D721Med (cell line): ENCODE measurements around the gene RNF152.

Source experiments
- DNase-seq: peaks from one replicate; pipeline ENCODE4 v3.0.0; 2011; ENCODE audit warnings: low spot score; ENCODE audit not compliant: insufficient read length
- FAIRE-seq: peaks from 2 replicates; lab custom pipeline; 2011; peaks lifted over from hg19 to GRCh38; lab: Jason Lieb, UNC
- TF ChIP-seq, protein P1 (sequence below): IDR thresholded peaks from 2 replicates; pipeline ENCODE4 v1.5.1; 2012; ENCODE audit warnings: mild to moderate bottlenecking, control low read depth; ENCODE audit not compliant: insufficient read depth; ENCODE audit errors: missing control alignments

Gene RNF152

DNA sequence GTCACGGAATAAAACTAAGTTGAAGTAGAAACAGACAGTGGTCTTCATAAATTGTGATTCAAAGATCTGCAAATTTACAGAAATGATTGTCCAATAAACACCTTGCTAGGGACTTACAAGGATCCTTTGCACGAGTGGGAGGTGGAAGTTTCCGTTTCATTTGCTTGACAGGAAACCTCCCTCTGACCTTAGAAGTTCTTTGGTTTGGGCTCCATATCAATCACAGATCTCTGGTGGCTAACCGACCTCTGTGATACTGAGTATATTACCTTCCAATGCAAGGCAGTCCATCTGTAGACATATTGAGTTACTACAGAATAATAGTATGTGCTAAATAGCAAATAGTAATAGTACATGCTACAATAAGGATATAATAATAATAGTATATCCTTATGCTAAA, 33.7 kb upstream of the RNF152 start:
- no peak for FAIRE-seq

DNA sequence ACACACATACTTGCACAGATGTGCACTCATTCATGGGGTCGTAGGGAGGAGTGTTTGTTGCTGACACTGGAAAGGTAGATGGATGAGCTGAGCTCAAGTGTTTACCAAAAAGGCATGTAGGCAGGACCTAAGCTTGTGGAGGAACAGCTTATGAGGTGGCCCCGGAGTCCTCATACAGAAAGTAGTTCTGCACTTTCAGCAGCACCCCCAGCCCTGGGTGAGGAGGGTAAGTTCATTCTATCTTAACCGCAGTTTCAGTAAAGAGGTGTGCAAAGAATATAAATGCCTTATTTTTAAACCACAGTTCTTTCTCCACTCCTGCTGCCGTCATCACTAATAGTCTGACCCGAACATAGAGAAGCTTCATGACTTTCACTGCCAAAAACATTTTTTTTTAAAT, 31.7 kb upstream of the RNF152 start:
- TF ChIP-seq, protein P1, sequence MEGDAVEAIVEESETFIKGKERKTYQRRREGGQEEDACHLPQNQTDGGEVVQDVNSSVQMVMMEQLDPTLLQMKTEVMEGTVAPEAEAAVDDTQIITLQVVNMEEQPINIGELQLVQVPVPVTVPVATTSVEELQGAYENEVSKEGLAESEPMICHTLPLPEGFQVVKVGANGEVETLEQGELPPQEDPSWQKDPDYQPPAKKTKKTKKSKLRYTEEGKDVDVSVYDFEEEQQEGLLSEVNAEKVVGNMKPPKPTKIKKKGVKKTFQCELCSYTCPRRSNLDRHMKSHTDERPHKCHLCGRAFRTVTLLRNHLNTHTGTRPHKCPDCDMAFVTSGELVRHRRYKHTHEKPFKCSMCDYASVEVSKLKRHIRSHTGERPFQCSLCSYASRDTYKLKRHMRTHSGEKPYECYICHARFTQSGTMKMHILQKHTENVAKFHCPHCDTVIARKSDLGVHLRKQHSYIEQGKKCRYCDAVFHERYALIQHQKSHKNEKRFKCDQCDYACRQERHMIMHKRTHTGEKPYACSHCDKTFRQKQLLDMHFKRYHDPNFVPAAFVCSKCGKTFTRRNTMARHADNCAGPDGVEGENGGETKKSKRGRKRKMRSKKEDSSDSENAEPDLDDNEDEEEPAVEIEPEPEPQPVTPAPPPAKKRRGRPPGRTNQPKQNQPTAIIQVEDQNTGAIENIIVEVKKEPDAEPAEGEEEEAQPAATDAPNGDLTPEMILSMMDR: no peak
- FAIRE-seq (peak; percentile 72), DNase-seq (no peak)

More for the DNA sequence above, 33.7 kb upstream of the RNF152 start:
- TF ChIP-seq, protein P1: no peak
- DNase-seq: no peak

DNA sequence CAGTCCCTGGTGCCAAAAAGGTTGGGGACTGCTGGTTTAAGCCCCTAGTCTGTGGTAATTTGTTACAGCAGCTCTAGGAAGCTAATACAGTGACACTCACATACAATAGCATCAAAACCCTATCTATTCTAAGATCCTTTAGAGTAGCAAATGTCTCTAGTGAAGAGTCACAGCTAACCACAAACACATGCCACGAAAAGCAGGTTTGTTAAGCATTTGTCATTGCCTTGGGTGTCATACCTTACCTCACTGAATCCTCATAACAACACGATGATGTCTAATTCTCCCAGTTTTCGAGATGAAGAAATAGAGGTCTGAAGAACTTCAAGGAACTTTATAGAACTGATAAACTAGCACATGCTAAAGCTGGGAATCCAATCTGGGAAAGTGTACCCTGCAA, 29.6 kb upstream of the RNF152 start:
- FAIRE-seq: peak; percentile 89
- no peak for DNase-seq
- TF ChIP-seq, protein P1: no peak

DNA sequence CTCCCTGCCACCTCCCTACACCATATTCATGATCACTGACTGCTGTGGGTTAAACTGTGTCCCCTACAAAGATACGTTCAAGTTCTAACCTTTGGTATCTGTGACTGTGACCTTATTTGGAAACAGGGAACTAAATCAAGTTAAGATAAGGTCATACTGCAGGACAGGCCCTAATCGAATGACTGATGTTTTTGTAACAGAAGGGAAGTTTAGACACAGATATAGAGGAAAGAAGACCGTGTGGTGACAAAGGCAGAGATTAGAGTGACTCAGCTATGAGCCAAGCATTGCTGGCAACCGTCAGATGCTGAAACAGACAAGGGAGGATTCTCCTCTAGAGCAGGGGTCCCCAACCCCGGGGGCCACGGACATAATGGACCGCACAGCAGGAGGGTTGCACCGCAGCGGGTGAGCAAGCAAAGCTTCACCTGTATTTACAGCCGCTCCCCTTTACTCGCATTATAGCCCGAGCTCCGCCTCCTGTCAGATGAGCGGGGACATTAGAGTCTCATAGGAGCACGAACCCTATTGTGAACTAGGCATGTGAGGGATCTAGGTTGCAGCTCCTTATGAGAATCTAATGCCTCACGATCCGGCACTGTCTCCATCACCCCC, 28.9 kb upstream of the RNF152 start:
- peak; percentile 98 for FAIRE-seq
- TF ChIP-seq, protein P1: no peak
- no peak for DNase-seq

DNA sequence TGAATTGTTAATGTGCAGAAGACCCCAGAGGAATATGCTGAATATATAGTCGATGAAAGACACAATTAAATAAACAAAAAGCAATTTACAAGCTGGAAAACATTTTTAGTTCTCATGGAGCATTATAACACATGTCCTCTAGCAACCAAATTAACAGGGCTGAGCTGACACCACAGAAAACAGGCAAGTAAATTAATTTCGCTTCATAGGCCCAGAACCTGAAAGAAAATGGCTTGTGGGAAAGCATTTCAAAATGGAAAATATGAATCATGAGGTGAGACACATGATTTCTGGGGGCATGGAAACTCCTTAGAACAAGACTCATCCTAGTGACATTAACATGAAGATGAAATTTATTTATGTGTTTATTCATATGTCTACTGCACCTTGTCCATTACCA, 25.0 kb upstream of the RNF152 start:
- FAIRE-seq (no peak), DNase-seq (no peak)
- TF ChIP-seq, protein P1: no peak

DNA sequence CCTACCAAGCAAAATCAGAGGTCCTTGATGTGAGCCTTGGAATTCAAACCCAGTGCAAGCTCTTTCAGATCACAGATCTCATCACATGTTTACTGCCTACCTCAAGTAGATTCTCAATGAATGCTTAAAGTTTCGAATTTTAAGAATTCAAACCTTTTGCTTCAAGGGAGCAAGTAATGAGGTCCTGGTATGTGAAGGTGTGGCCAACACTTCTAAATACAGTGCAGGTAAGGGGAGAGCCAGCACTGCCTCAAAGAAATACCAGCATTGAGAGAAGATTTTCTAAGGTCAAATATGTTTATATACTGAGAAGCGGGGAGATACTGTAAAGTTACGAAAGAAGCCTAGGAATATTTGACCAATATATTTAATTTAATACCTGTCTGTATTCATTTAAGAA, 19.7 kb upstream of the RNF152 start:
- TF ChIP-seq, protein P1: no peak
- DNase-seq (no peak), FAIRE-seq (peak; percentile 93)

DNA sequence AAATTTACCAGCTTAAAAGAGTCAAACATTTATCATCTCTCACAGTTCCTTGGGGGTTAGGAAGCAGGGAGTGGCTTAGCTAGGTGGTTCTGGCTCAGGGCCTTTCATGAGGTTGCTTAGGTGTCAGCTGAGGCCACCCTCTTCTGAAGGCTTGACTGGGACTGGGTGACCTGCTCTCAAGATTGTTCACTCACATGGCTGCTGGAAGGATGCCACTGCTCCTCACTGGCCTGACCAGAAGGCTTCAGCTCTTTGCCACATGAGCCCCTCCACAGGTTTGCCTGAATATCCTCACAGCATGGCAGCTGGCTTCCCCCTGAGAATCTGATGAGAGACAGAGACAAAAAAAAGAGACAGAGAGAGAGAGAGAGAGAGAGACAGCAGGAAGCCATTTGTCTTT, 17.3 kb upstream of the RNF152 start:
- no peak for DNase-seq
- FAIRE-seq: peak; percentile 84
- TF ChIP-seq, protein P1: no peak
